ENCODE data around the gene WNT7B.

DNA sequence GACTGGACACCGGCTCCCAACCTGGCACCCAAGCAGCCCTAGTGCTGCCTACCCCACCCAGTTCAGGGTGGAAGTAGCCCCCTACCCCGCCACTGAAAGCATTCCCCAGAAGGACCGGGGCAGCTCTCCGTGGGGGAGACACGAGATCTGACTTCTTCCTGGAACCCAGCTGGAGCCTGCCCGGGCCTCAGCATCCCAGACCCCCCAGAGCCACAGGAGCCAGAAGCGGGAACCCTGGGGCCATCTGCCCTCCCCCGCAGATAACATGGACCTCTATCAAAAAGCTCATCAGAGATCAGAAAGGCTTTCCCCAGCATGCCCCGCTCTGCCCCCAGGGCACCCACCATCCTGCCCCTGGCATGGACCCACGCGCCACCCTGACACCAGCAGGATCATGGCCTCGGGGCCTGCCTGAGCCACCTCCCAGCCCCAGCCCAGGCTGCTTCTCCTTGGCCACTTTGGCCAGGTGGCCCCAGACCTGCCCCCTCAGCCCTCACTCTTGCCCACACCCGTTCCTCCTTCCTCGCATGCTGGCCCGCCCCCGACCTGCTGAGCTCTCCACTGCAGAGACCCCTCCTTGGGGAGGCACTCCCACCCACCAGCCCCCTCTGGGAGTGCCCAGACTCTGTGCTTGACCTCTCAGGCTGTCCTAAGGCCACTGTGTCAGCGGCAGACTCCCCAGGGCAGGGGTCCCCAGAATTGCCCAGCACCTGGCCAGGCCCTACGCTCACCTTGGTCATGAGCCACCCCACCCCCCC lies 17.1 kb downstream of the WNT7B start:
- TF ChIP-seq EZH2 (IDR thresholded peaks at IDR 0.05; ENCODE audit: low read depth, low read length, severe bottlenecking) = no peak
- TF ChIP-seq CBX5 (IDR thresholded peaks at IDR 0.05; ENCODE audit: low read depth, low read length) = no peak
- no peak for TF ChIP-seq RBBP5 (IDR thresholded peaks at IDR 0.05; ENCODE audit: borderline replicate concordance, low read depth, low read length)
- TF ChIP-seq, protein P1, sequence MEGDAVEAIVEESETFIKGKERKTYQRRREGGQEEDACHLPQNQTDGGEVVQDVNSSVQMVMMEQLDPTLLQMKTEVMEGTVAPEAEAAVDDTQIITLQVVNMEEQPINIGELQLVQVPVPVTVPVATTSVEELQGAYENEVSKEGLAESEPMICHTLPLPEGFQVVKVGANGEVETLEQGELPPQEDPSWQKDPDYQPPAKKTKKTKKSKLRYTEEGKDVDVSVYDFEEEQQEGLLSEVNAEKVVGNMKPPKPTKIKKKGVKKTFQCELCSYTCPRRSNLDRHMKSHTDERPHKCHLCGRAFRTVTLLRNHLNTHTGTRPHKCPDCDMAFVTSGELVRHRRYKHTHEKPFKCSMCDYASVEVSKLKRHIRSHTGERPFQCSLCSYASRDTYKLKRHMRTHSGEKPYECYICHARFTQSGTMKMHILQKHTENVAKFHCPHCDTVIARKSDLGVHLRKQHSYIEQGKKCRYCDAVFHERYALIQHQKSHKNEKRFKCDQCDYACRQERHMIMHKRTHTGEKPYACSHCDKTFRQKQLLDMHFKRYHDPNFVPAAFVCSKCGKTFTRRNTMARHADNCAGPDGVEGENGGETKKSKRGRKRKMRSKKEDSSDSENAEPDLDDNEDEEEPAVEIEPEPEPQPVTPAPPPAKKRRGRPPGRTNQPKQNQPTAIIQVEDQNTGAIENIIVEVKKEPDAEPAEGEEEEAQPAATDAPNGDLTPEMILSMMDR (IDR thresholded peaks at IDR 0.05; ENCODE audit: control extremely low read depth in 1 of 3, insufficient read depth in 1 of 3, low read depth in 1 of 3, low read length in 3 of 3) = no peak
- no peak for TF ChIP-seq MAFK (IDR thresholded peaks at IDR 0.05; ENCODE audit: low read depth, low read length)
- no peak for TF ChIP-seq TAF1 (IDR thresholded peaks at IDR 0.05; ENCODE audit: low read depth, low read length)
- TF ChIP-seq POLR2A (IDR thresholded peaks at IDR 0.05; ENCODE audit: control extremely low read depth in 1 of 2, low read depth in 2 of 2, low read length in 2 of 2) = no peak
- TF ChIP-seq RAD21 (IDR thresholded peaks at IDR 0.05 in 1 of 2, conservative IDR thresholded peaks at IDR 0.05 in 1 of 2; ENCODE audit: low read depth in 2 of 2, low read length in 2 of 2) = no peak
